ENCODE data around the gene OR10A6. TPM values are rescaled to one million over a fixed set of nuclear protein-coding genes. Genes with fewer than 3 reads are reported as not detected.
A peak's percentile ranks its signal among the peaks of the same experiment; 100 is the strongest.

The OR10A6 gene
- total RNA-seq, 2 donors from 2014 or later = not detected

GRCh38 chr11:7906481-7906880, 24.6 kb downstream of the OR10A6 start:
- no peaks in the 10 kb centered on the region for H3K27me3 ChIP-seq (replicated peaks; ENCODE audit: insufficient read depth)
- WGBS = 12% methylated on average over 4 of the region's 4 CpGs
- intact Hi-C loops (cut with DNase I) = no loop called here
- no peak for DNase-seq (ENCODE audit: low spot score)
- no peaks in the 10 kb centered on the region for H3K36me3 ChIP-seq
- H3K27ac ChIP-seq = peak overlapping the region in 1 of 2 donors; percentile 26
- TF ChIP-seq CTCF (IDR thresholded peaks at IDR 0.05) (no peak), POLR2A (IDR thresholded peaks at IDR 0.05) (no peak), POLR2AphosphoS5 (IDR thresholded peaks at IDR 0.05) (no peak)
- H3K9me3 ChIP-seq = no peaks in the 10 kb centered on the region
- no peak overlapping the region for H3K4me3 ChIP-seq
- H3K4me1 ChIP-seq (replicated peaks) = no peaks in the 10 kb centered on the region

GRCh38 chr11:7905961-7906429, 25.1 kb downstream of the OR10A6 start:
- Histone ChIP-seq H3K27me3 (replicated peaks; ENCODE audit: insufficient read depth) (no peaks in the 10 kb centered on the region), H3K4me1 (replicated peaks) (no peaks in the 10 kb centered on the region), H3K27ac (peak overlapping the region; percentile 11 to 31), H3K9me3 (no peaks in the 10 kb centered on the region), H3K4me3 (no peak overlapping the region), H3K36me3 (no peaks in the 10 kb centered on the region)
- TF ChIP-seq POLR2AphosphoS5 (IDR thresholded peaks at IDR 0.05) = no peak
- TF ChIP-seq POLR2A (IDR thresholded peaks at IDR 0.05) = no peak
- no peak for TF ChIP-seq CTCF (IDR thresholded peaks at IDR 0.05)
- peak; percentile 10 for DNase-seq (ENCODE audit: low spot score)
- intact Hi-C loops (cut with DNase I) = no loop called here
- WGBS = 33% methylated on average over 3 of the region's 3 CpGs

- Histone ChIP-seq H3K36me3 (no peaks in the 10 kb centered on the region), H3K4me3 (no peak overlapping the region), H3K9me3 (no peaks in the 10 kb centered on the region), H3K27ac (peak overlapping the region; percentile 13 to 31), H3K4me1 (replicated peaks) (no peaks in the 10 kb centered on the region), H3K27me3 (replicated peaks; ENCODE audit: insufficient read depth) (no peaks in the 10 kb centered on the region)
- TF ChIP-seq POLR2A (IDR thresholded peaks at IDR 0.05) (no peak), POLR2AphosphoS5 (IDR thresholded peaks at IDR 0.05) (no peak), CTCF (IDR thresholded peaks at IDR 0.05) (no peak)
- WGBS = 61% methylated on average over 9 of the region's 9 CpGs
- DNase-seq (ENCODE audit: low spot score) = no peak
- intact Hi-C loops (cut with DNase I) = no loop called here
Observed at GRCh38 chr11:7905549-7905948, 25.5 kb downstream of the OR10A6 start.

GRCh38 chr11:7904917-7905316, 26.2 kb downstream of the OR10A6 start:
- DNase-seq (ENCODE audit: low spot score) = no peak

More at GRCh38 chr11:7904917-7905316, 26.2 kb downstream of the OR10A6 start:
- 38% methylated on average over 3 of the region's 3 CpGs for WGBS
- no peak overlapping the region for H3K4me3 ChIP-seq
- intact Hi-C loops (cut with DNase I) = no loop called here
- H3K27ac ChIP-seq = peak overlapping the region; percentile 13 to 31
- no peaks in the 10 kb centered on the region for H3K36me3 ChIP-seq
- no peak for TF ChIP-seq POLR2A (IDR thresholded peaks at IDR 0.05)
- no peak for TF ChIP-seq POLR2AphosphoS5 (IDR thresholded peaks at IDR 0.05)
- TF ChIP-seq CTCF (IDR thresholded peaks at IDR 0.05) = peak in 1 of 4 experiments; percentile 13
- no peaks in the 10 kb centered on the region for H3K4me1 ChIP-seq (replicated peaks)
- no peaks in the 10 kb centered on the region for H3K27me3 ChIP-seq (replicated peaks; ENCODE audit: insufficient read depth)
- H3K9me3 ChIP-seq = no peaks in the 10 kb centered on the region
